ENCODE data around the gene NTM. TPM values are rescaled to one million over a fixed set of nuclear protein-coding genes. Genes with fewer than 3 reads are reported as not detected.

NTM gene
- total RNA-seq, 1 experiment from 2014 or later: 16.4 TPM

DNA sequence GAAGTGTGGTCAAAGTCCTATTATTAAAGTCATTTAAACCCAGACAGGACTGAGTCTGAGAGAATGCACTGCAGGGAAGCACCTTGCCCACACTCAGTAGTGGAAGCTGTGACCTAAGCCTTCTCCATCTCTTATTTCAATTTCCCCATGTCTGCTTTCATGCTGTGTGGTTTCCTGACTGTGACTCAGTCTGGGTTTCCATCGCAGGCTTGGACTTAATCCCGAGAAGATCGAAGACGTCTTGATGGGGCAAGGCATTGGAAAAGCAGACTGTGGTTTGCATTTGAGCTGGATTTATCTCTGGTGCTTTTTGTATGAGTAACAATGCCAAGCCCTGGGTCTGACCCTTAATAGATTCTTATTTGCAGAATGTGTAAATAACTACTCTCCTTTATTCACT, 238.9 kb downstream of the NTM start (continued):
- no peak for TF ChIP-seq SMAD4 (CRISPR knock-in tag; IDR thresholded peaks at IDR 0.05)
- no peak for TF ChIP-seq ZNF138 (CRISPR knock-in tag; conservative IDR thresholded peaks at IDR 0.05)
- TF ChIP-seq, protein P1, sequence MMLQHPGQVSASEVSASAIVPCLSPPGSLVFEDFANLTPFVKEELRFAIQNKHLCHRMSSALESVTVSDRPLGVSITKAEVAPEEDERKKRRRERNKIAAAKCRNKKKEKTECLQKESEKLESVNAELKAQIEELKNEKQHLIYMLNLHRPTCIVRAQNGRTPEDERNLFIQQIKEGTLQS (CRISPR knock-in tag; conservative IDR thresholded peaks at IDR 0.05): no peak
- TF ChIP-seq, protein P2, sequence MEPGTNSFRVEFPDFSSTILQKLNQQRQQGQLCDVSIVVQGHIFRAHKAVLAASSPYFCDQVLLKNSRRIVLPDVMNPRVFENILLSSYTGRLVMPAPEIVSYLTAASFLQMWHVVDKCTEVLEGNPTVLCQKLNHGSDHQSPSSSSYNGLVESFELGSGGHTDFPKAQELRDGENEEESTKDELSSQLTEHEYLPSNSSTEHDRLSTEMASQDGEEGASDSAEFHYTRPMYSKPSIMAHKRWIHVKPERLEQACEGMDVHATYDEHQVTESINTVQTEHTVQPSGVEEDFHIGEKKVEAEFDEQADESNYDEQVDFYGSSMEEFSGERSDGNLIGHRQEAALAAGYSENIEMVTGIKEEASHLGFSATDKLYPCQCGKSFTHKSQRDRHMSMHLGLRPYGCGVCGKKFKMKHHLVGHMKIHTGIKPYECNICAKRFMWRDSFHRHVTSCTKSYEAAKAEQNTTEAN (CRISPR knock-in tag; IDR thresholded peaks at IDR 0.05): no peak
- TF ChIP-seq, protein P3, sequence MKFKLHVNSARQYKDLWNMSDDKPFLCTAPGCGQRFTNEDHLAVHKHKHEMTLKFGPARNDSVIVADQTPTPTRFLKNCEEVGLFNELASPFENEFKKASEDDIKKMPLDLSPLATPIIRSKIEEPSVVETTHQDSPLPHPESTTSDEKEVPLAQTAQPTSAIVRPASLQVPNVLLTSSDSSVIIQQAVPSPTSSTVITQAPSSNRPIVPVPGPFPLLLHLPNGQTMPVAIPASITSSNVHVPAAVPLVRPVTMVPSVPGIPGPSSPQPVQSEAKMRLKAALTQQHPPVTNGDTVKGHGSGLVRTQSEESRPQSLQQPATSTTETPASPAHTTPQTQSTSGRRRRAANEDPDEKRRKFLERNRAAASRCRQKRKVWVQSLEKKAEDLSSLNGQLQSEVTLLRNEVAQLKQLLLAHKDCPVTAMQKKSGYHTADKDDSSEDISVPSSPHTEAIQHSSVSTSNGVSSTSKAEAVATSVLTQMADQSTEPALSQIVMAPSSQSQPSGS (CRISPR knock-in tag; IDR thresholded peaks at IDR 0.05; ENCODE audit: borderline replicate concordance, low read depth): no peak
- TF ChIP-seq ETV6 (CRISPR knock-in tag; IDR thresholded peaks at IDR 0.05): no peak
- no peak for TF ChIP-seq GRHL2 (CRISPR knock-in tag; IDR thresholded peaks at IDR 0.05; ENCODE audit: insufficient replicate concordance, severe bottlenecking)

DNA sequence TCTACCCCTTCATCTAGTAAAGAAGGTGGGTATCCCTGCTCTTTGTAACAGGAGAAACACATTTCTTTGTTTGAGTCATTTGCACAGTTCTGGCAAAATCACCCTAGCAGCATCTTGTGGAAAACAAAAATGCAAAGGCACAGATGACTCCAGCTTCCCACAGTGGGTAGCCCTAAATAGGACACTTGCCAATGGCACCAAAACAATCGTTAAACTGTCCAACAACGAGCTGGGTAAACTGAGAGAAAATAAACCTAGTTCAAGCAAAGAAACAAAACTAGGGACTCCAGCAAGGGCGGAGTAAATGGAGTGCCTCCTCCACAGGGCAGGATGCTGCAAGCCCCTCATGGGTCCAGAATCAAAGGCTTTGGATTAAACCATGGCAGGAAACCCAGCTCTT, 239.5 kb downstream of the NTM start:
- CTCF ChIA-PET: interaction anchor here (0.7 to 4.0 kb wide), 4 partner anchors 11 to 78 kb away, joined by 3 to 17 read pairs (median 4); no protein-coding TSS in a partner anchor

More for the DNA sequence above, 239.5 kb downstream of the NTM start:
- no peaks in the 10 kb centered on the region; the same call in 1 of the 2 replicates for H3K36me3 Mint-ChIP-seq
- POLR2A ChIA-PET: no interaction called here
- H3K9me3 Mint-ChIP-seq: peaks cover 10% of the 10 kb centered on the region
- H3K4me3 Mint-ChIP-seq: no peak overlapping the region
- DNase-seq (ENCODE audit: low spot score) (no peak), ATAC-seq (no peak)
- no peak overlapping the region for H3K27ac Mint-ChIP-seq
- TF ChIP-seq, protein P4, sequence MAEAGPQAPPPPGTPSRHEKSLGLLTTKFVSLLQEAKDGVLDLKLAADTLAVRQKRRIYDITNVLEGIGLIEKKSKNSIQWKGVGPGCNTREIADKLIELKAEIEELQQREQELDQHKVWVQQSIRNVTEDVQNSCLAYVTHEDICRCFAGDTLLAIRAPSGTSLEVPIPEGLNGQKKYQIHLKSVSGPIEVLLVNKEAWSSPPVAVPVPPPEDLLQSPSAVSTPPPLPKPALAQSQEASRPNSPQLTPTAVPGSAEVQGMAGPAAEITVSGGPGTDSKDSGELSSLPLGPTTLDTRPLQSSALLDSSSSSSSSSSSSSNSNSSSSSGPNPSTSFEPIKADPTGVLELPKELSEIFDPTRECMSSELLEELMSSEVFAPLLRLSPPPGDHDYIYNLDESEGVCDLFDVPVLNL (CRISPR knock-in tag; IDR thresholded peaks at IDR 0.05; ENCODE audit: borderline replicate concordance, low read depth): no peak
- TF ChIP-seq TEAD1 (CRISPR knock-in tag; IDR thresholded peaks at IDR 0.05) (no peak), ZNF396 (CRISPR knock-in tag; IDR thresholded peaks at IDR 0.05; ENCODE audit: borderline replicate concordance) (no peak), NR3C1 (CRISPR knock-in tag; conservative IDR thresholded peaks at IDR 0.05; ENCODE audit: low read depth) (no peak)
- TF ChIP-seq, protein P5, sequence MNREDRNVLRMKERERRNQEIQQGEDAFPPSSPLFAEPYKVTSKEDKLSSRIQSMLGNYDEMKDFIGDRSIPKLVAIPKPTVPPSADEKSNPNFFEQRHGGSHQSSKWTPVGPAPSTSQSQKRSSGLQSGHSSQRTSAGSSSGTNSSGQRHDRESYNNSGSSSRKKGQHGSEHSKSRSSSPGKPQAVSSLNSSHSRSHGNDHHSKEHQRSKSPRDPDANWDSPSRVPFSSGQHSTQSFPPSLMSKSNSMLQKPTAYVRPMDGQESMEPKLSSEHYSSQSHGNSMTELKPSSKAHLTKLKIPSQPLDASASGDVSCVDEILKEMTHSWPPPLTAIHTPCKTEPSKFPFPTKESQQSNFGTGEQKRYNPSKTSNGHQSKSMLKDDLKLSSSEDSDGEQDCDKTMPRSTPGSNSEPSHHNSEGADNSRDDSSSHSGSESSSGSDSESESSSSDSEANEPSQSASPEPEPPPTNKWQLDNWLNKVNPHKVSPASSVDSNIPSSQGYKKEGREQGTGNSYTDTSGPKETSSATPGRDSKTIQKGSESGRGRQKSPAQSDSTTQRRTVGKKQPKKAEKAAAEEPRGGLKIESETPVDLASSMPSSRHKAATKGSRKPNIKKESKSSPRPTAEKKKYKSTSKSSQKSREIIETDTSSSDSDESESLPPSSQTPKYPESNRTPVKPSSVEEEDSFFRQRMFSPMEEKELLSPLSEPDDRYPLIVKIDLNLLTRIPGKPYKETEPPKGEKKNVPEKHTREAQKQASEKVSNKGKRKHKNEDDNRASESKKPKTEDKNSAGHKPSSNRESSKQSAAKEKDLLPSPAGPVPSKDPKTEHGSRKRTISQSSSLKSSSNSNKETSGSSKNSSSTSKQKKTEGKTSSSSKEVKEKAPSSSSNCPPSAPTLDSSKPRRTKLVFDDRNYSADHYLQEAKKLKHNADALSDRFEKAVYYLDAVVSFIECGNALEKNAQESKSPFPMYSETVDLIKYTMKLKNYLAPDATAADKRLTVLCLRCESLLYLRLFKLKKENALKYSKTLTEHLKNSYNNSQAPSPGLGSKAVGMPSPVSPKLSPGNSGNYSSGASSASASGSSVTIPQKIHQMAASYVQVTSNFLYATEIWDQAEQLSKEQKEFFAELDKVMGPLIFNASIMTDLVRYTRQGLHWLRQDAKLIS (CRISPR knock-in tag; IDR thresholded peaks at IDR 0.05; ENCODE audit: borderline replicate concordance): no peak
- TF ChIP-seq, protein P6, sequence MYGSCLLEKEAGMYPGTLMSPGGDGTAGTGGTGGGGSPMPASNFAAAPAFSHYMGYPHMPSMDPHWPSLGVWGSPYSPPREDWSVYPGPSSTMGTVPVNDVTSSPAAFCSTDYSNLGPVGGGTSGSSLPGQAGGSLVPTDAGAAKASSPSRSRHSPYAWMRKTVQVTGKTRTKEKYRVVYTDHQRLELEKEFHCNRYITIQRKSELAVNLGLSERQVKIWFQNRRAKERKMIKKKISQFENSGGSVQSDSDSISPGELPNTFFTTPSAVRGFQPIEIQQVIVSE (CRISPR knock-in tag; IDR thresholded peaks at IDR 0.05; ENCODE audit: borderline replicate concordance): no peak
- TF ChIP-seq, protein P7, sequence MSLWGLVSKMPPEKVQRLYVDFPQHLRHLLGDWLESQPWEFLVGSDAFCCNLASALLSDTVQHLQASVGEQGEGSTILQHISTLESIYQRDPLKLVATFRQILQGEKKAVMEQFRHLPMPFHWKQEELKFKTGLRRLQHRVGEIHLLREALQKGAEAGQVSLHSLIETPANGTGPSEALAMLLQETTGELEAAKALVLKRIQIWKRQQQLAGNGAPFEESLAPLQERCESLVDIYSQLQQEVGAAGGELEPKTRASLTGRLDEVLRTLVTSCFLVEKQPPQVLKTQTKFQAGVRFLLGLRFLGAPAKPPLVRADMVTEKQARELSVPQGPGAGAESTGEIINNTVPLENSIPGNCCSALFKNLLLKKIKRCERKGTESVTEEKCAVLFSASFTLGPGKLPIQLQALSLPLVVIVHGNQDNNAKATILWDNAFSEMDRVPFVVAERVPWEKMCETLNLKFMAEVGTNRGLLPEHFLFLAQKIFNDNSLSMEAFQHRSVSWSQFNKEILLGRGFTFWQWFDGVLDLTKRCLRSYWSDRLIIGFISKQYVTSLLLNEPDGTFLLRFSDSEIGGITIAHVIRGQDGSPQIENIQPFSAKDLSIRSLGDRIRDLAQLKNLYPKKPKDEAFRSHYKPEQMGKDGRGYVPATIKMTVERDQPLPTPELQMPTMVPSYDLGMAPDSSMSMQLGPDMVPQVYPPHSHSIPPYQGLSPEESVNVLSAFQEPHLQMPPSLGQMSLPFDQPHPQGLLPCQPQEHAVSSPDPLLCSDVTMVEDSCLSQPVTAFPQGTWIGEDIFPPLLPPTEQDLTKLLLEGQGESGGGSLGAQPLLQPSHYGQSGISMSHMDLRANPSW (CRISPR knock-in tag; conservative IDR thresholded peaks at IDR 0.05; ENCODE audit: low read depth): no peak
- TF ChIP-seq, protein P8, sequence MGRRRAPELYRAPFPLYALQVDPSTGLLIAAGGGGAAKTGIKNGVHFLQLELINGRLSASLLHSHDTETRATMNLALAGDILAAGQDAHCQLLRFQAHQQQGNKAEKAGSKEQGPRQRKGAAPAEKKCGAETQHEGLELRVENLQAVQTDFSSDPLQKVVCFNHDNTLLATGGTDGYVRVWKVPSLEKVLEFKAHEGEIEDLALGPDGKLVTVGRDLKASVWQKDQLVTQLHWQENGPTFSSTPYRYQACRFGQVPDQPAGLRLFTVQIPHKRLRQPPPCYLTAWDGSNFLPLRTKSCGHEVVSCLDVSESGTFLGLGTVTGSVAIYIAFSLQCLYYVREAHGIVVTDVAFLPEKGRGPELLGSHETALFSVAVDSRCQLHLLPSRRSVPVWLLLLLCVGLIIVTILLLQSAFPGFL (CRISPR knock-in tag; IDR thresholded peaks at IDR 0.05; ENCODE audit: borderline replicate concordance): no peak
- TF ChIP-seq, protein P9, sequence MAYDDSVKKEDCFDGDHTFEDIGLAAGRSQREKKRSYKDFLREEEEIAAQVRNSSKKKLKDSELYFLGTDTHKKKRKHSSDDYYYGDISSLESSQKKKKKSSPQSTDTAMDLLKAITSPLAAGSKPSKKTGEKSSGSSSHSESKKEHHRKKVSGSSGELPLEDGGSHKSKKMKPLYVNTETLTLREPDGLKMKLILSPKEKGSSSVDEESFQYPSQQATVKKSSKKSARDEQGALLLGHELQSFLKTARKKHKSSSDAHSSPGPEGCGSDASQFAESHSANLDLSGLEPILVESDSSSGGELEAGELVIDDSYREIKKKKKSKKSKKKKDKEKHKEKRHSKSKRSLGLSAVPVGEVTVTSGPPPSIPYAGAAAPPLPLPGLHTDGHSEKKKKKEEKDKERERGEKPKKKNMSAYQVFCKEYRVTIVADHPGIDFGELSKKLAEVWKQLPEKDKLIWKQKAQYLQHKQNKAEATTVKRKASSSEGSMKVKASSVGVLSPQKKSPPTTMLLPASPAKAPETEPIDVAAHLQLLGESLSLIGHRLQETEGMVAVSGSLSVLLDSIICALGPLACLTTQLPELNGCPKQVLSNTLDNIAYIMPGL (CRISPR knock-in tag; IDR thresholded peaks at IDR 0.05): no peak
- H3K27me3 Mint-ChIP-seq (ENCODE audit: low read depth): peaks cover 40% of the 10 kb centered on the region
- peaks cover 30% of the 10 kb centered on the region for H3K4me1 Mint-ChIP-seq
